HL-60 (cell line): ENCODE data around the gene PCTP.

Experiments used
- DNase-seq, 2 experiments: peaks; one replicate each; pipeline ENCODE4 v3.0.0-alpha.2; 2010 to 2020; ENCODE audit warnings: low read depth in 1 of 2, low spot score in 1 of 2
- H3K27ac ChIP-seq: fragments of 250-450 bp; sonication (Bioruptor Pico); replicated peaks from 2 replicates; pipeline ENCODE4 v1.5.1; 2020; ENCODE audit warnings: mild to moderate bottlenecking, moderate library complexity
- H3K27me3 ChIP-seq: fragments of 250-450 bp; sonication (Bioruptor Pico); 2 replicates; pipeline ENCODE4 v1.5.1; 2021; ENCODE audit warnings: mild to moderate bottlenecking, moderate library complexity; ENCODE audit not compliant: insufficient read depth, poor library complexity, severe bottlenecking
- H3K4me3 ChIP-seq: replicated peaks from 2 replicates; pipeline ENCODE4 v1.5.1; 2011; ENCODE audit warnings: mild to moderate bottlenecking, control low read depth, low read length; ENCODE audit not compliant: insufficient read depth
- CTCF ChIP-seq: IDR thresholded peaks from one replicate; pipeline ENCODE4 v1.5.1; 2011; ENCODE audit warnings: low read length, control low read depth, inconsistent platforms; ENCODE audit not compliant: insufficient read depth
- GABPA ChIP-seq: IDR thresholded peaks from 2 replicates; pipeline ENCODE4 v1.6.1; 2012; ENCODE audit warnings: low read depth
- POLR2AphosphoS5 ChIP-seq: IDR thresholded peaks from 2 replicates; pipeline ENCODE4 v1.6.1; 2012; ENCODE audit warnings: low read depth
- REST ChIP-seq: IDR thresholded peaks from 2 replicates; pipeline ENCODE4 v1.6.1; 2012; ENCODE audit warnings: low read depth; ENCODE audit not compliant: insufficient replicate concordance
- SPI1 ChIP-seq: IDR thresholded peaks from 2 replicates; pipeline ENCODE4 v1.6.1; 2012; ENCODE audit warnings: low read depth, mild to moderate bottlenecking, borderline replicate concordance
- long read RNA-seq: library from polyadenylated mRNA; unstranded; transcript quantifications from one replicate; pipeline ENCODE4 v2.0.0, GENCODE V29; 2020

Gene PCTP
- long read RNA-seq, transcript PCTP-201 (6 exons, 2,044 nt), result major isoform, 111 of 138 reads
- long read RNA-seq, transcript PCTP-202 (6 exons, 1,856 nt), result minor isoform, 15 of 138 reads
- long read RNA-seq, partial matches to known transcripts, result 1 of 138 reads
- long read RNA-seq, other reads (novel, unspliced or antisense), result 10 of 138 reads

GRCh38 chr17:55750750-55751657 is at the start of gene PCTP:
Gene PCTP, plus strand, starts transcription at chr17:55751051. Its CDS starts 53 bp downstream, at chr17:55751104.
- peak; percentile 74 to 92 for DNase-seq
- peak within 1 kb of the TSS; percentile 82 for H3K27ac ChIP-seq
- H3K27me3 ChIP-seq, result no peaks in the 10 kb centered on the region
- H3K4me3 ChIP-seq, result peak within 1 kb of the TSS; percentile 74
- TF ChIP-seq CTCF (no peak), SPI1 (no peak), GABPA (peak; percentile 67), POLR2AphosphoS5 (peak; percentile 49; the same call in 1 of the 2 replicates), REST (peak; percentile 20)

- TF ChIP-seq REST (no peak), SPI1 (no peak), POLR2AphosphoS5 (no peak), CTCF (no peak), GABPA (no peak)
- DNase-seq, result no peak
Observed at GRCh38 chr17:55702150-55702549, 48.7 kb upstream of the PCTP start.

GRCh38 chr17:55704401-55704800 is 46.5 kb upstream of the PCTP start:
- Histone ChIP-seq H3K4me3 (no peak overlapping the region), H3K27me3 (no peaks in the 10 kb centered on the region), H3K27ac (no peak overlapping the region)
- DNase-seq, result no peak
- no peak for TF ChIP-seq CTCF
- no peak for TF ChIP-seq GABPA
- TF ChIP-seq POLR2AphosphoS5, result no peak
- TF ChIP-seq SPI1, result 0 out of 2 replicates have a peak, but pooled peaks have one; percentile 21
- no peak for TF ChIP-seq REST

More at GRCh38 chr17:55702150-55702549, 48.7 kb upstream of the PCTP start:
- Histone ChIP-seq H3K4me3 (no peak overlapping the region), H3K27ac (no peak overlapping the region), H3K27me3 (no peaks in the 10 kb centered on the region)
